GM12892 (cell line): Measurements from ENCODE around the gene LRRC2.
A peak's percentile ranks its signal among the peaks of the same experiment; 100 is the strongest.

Experiments
- DNase-seq: peaks from one replicate; pipeline ENCODE4 v3.0.0; 2011; ENCODE audit not compliant: insufficient read length
- FAIRE-seq: peaks from 2 replicates; lab custom pipeline; 2011; peaks lifted over from hg19 to GRCh38; lab: Jason Lieb, UNC
- POLR2A ChIP-seq: IDR thresholded peaks from 2 replicates; pipeline ENCODE4 v1.6.1; 2011; ENCODE audit warnings: low read depth, low read length, control low read depth
- POLR2AphosphoS5 ChIP-seq: IDR thresholded peaks from 2 replicates; pipeline ENCODE4 v1.6.1; 2011; ENCODE audit warnings: low read depth, low read length, control low read depth
- TAF1 ChIP-seq: IDR thresholded peaks from 2 replicates; pipeline ENCODE4 v1.6.1; 2011; ENCODE audit warnings: low read depth, mild to moderate bottlenecking, control low read depth, low read length, borderline replicate concordance

Gene LRRC2

DNA sequence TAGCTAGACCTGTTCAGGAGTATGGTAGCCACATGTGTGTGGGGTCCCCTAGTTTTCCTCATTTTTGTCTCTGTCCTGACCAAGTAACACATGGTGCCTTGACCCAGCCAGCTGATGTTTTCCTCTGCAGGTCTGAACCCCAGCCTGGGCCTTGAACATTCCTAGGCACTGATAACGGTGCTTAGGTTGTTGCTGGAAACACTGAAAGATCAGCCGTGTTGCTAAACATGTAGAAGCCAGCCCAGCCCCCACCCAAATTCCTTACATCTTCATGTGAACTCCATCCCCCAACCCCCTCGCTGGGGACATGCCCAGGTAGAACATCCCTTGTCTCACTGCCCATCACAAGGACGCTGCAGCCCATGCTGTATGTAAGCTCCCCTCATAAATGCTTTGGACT is 49.6 kb downstream of the LRRC2 start:
- TF ChIP-seq POLR2AphosphoS5 (no peak), TAF1 (no peak), POLR2A (no peak)
- no peak for DNase-seq
- FAIRE-seq: no peak

DNA sequence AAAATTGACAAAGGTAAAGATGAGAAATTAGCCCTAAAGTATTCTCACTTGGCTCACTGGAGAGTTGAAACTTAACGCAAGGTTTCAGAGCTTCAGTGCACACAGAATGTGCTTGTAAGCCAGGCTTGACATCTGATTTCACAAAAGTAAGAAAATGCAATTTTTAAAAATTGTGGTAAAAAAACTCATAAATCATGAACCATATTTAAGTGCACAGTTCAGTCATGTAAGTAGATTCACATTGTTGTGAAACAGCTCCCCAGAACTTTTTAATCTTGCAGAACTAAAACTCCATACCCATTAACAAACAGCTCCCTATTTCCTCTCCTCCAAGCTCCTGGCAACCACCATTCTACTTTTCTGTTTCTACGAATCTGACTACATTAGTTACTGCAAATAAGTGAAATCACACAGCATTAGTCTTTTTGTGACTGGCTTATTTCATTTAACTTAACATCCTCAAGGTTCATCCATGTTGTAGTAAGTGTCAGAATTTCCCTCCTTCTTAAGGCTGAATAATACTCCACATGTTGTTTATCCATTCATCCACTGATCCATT is 53.8 kb downstream of the LRRC2 start:
- DNase-seq (no peak), FAIRE-seq (no peak)
- TF ChIP-seq POLR2AphosphoS5: no peak
- no peak for TF ChIP-seq POLR2A
- TF ChIP-seq TAF1: no peak

DNA sequence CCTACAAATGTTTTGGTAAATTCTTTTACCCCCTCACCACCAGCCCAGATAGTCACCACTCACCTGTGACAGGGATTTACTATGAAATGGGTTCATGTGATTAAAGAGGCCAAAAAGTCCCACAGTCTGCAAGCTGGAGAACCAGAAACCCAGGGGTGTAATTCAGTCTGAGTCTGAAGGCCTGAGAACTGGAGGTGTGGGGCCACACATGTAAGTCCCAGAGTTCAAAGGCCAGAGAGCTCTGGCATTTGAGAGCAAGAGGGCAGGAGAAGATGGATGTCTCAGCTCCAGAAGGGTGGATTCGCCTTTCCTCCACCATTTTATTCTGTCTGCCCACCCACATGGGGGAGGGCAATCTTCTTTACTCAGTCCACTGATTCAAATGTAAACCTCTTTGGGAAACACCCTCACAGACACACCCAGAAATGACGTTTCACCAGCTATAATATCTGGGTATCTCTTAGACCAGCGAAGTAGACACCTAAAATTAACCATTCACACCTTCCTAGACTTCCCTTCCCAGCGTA is 56.4 kb downstream of the LRRC2 start:
- FAIRE-seq (peak; percentile 42), DNase-seq (no peak)
- no peak for TF ChIP-seq POLR2A
- no peak for TF ChIP-seq POLR2AphosphoS5
- no peak for TF ChIP-seq TAF1

DNA sequence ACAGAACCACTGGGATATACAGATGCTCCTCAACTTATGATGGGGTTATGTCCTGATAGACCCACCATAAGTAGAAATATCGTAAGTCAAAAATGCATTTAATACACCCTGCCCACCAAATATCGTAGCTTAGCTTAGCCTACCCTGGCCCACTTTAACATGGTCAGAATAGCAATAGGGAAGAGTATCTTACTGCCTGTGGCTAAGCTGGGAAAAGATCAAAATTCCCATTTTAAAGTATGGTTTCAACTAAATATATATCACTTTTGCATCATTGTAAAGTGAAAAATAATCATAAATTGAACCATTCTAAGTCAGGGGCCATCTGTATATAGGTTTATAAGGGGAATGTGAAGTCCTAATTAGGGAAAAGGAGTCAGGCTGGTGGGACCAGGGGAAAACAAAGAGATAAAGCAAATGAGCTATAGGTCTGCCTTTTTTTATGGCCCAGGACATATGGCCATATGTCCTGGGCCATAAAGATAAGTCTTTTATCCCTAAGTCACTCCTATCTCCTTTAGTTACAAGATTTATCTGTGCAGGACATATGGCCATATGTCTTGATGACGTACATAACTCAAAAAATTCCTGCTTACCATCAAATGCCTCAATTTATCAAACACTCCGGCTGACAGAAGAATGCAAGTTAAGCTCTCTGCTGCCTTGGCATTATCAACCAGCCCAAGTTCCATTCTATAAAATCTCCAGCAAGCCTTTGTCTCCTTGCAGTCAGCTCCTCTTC is 57.1 kb downstream of the LRRC2 start:
- FAIRE-seq: no peak
- DNase-seq: no peak
- TF ChIP-seq TAF1 (no peak), POLR2AphosphoS5 (no peak), POLR2A (no peak)

- DNase-seq: no peak
- FAIRE-seq: no peak
- no peak for TF ChIP-seq TAF1
- TF ChIP-seq POLR2A: no peak
- TF ChIP-seq POLR2AphosphoS5: no peak
Measured at GRCh38 chr3:46506526-46506925, 59.6 kb downstream of the LRRC2 start.

DNA sequence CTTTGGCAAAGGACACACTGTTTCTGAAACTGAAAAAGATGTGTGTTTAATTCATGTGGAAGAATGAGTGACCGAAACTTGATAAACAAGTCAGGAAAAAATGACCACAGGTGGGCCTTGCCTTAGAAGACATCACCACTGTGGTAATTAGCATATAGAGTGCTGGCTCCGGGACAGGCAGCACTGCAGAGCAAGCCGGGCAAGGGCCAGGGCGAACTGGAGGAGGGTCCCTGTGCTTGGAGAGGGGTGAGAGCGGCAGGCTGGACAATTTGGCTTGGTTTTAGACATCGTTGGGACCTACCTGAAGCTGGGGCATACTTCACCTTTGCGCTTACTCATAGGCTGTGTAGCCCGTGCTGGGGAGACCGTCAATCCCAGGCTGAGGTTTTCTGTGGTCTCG is 60.1 kb downstream of the LRRC2 start:
- TF ChIP-seq TAF1: no peak
- no peak for FAIRE-seq

GRCh38 chr3:46504789-46505188 is 61.3 kb downstream of the LRRC2 start:
- TF ChIP-seq POLR2AphosphoS5 (no peak), TAF1 (no peak), POLR2A (no peak)
- no peak for DNase-seq
- no peak for FAIRE-seq

More for the DNA sequence above, 60.1 kb downstream of the LRRC2 start:
- DNase-seq: no peak

DNA sequence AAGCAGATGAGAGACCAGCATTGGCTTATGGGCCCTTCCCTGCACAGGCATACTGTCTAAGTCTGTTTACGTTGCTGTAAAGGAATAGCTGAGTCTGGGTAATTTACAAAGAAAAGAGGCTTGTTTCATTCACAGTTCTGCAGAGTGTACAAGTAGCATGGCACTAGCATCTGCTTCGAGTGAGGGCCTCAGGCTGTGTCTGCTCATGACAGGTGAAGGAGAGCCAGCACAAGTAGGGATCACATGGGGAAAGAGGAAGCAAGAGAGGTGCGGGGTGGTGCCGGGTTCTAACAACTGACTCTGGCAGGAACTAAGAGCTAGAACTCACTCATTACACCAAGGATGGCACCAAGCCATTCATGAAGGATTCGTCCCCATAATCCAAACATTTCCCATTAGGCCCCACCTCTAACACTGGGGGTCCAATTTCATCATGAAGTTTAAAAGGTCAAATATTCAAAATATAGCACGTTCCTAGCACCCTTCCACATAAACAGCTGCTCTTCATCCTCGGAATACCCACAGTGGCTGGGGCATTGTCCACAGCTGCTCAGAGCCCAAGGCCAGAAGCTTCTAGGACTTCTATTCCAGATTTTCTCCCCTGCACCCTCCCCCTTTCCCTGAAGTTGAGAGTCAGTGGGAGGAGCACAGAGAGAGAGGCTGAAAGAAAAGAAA is 62.8 kb downstream of the LRRC2 start:
- FAIRE-seq: peak; percentile 48
- no peak for DNase-seq
- TF ChIP-seq POLR2AphosphoS5 (no peak), POLR2A (no peak), TAF1 (no peak)

DNA sequence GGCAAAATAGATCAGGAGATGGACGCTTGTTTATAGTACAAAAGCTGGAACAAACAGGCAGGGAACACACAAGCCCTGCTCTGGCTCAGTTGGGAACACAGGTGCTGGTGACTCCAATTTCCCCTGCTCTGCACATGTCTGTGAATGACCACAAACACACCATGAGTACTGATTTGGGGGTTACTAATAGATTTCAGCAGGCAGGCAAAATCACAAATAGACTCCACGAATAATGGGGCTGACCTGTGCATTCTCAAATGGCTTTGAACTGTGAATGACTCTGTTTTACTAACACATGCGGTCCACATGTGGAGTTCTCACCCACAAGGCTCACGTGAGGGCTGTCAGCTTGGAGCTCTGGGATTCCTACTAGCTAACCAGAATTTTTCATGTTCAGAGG is 64.4 kb downstream of the LRRC2 start:
- TF ChIP-seq TAF1 (no peak), POLR2A (no peak), POLR2AphosphoS5 (no peak)
- peak; percentile 75 for FAIRE-seq
- no peak for DNase-seq

GRCh38 chr3:46500656-46501635 is 65.2 kb downstream of the LRRC2 start:
- no peak for DNase-seq
- peak; percentile 53 for FAIRE-seq

More at GRCh38 chr3:46500656-46501635, 65.2 kb downstream of the LRRC2 start:
- no peak for TF ChIP-seq POLR2A
- TF ChIP-seq POLR2AphosphoS5: no peak
- no peak for TF ChIP-seq TAF1
